ENCODE measurements around the gene TTYH1.

GRCh38 chr19:54389553-54389952 lies 25.7 kb upstream of the TTYH1 start:
- TF ChIP-seq, protein P1, sequence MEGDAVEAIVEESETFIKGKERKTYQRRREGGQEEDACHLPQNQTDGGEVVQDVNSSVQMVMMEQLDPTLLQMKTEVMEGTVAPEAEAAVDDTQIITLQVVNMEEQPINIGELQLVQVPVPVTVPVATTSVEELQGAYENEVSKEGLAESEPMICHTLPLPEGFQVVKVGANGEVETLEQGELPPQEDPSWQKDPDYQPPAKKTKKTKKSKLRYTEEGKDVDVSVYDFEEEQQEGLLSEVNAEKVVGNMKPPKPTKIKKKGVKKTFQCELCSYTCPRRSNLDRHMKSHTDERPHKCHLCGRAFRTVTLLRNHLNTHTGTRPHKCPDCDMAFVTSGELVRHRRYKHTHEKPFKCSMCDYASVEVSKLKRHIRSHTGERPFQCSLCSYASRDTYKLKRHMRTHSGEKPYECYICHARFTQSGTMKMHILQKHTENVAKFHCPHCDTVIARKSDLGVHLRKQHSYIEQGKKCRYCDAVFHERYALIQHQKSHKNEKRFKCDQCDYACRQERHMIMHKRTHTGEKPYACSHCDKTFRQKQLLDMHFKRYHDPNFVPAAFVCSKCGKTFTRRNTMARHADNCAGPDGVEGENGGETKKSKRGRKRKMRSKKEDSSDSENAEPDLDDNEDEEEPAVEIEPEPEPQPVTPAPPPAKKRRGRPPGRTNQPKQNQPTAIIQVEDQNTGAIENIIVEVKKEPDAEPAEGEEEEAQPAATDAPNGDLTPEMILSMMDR (IDR thresholded peaks at IDR 0.05; ENCODE audit: extremely low read depth in 1 of 2, insufficient read depth in 1 of 2, low read depth in 1 of 2, low read length in 2 of 2), result no peak
- TF ChIP-seq POLR2A (IDR thresholded peaks at IDR 0.05; ENCODE audit: low read depth, low read length) (no peak), EZH2 (IDR thresholded peaks at IDR 0.05; ENCODE audit: borderline replicate concordance, low read depth, low read length, severe bottlenecking) (no peak), MAX (IDR thresholded peaks at IDR 0.05; ENCODE audit: insufficient read depth, insufficient read length) (no peak), POLR2AphosphoS5 (IDR thresholded peaks at IDR 0.05; ENCODE audit: insufficient read depth, low read depth, low read length) (no peak), GATA2 (IDR thresholded peaks at IDR 0.05; ENCODE audit: insufficient read depth, insufficient read length, low read depth, low read length) (peak; percentile 32), MYC (IDR thresholded peaks at IDR 0.05; ENCODE audit: low read depth, low read length) (no peak), JUN (IDR thresholded peaks at IDR 0.05; ENCODE audit: borderline replicate concordance, insufficient read depth, insufficient read length, low read depth) (peak; percentile 29), FOS (IDR thresholded peaks at IDR 0.05; ENCODE audit: borderline replicate concordance, insufficient read depth, low read length) (peak; percentile 12)
